HEK293 (cell line): ENCODE data around the gene CDC14A.

Experiments
- CTCF ChIP-seq: fragments of 450-650 bp; formaldehyde crosslinking; IDR thresholded peaks from 2 replicates; pipeline ENCODE4 v1.5.1; 2016; ENCODE audit warnings: missing biosample characterization, missing genetic modification characterization
- GFI1B ChIP-seq: fragments of 450-650 bp; formaldehyde crosslinking; IDR thresholded peaks from 2 replicates; pipeline ENCODE4 v1.5.1; 2016; ENCODE audit warnings: missing biosample characterization, missing genetic modification characterization
- GLI2 ChIP-seq: fragments of 450-650 bp; formaldehyde crosslinking; IDR thresholded peaks from 2 replicates; pipeline ENCODE4; 2017; ENCODE audit warnings: missing biosample characterization, missing genetic modification characterization, low read depth, borderline replicate concordance
- HOXC10 ChIP-seq: sonication (generic); formaldehyde crosslinking; IDR thresholded peaks from 2 replicates; pipeline ENCODE4 v1.8.1; 2023; ENCODE audit warnings: mild to moderate bottlenecking, missing genetic modification reagents
- KLF8 ChIP-seq: fragments of 450-650 bp; formaldehyde crosslinking; IDR thresholded peaks from 2 replicates; pipeline ENCODE4 v1.5.1; 2016; ENCODE audit warnings: missing biosample characterization, missing genetic modification characterization
- MZF1 ChIP-seq: fragments of 450-650 bp; formaldehyde crosslinking; IDR thresholded peaks from 2 replicates; pipeline ENCODE4 v1.5.1; 2017; ENCODE audit warnings: missing biosample characterization, missing genetic modification characterization, borderline replicate concordance
- RBAK ChIP-seq: fragments of 450-650 bp; formaldehyde crosslinking; IDR thresholded peaks from 2 replicates; pipeline ENCODE4 v1.5.1; 2016; ENCODE audit warnings: missing biosample characterization, missing genetic modification characterization
- SCRT1 ChIP-seq: fragments of 450-650 bp; formaldehyde crosslinking; IDR thresholded peaks from 2 replicates; pipeline ENCODE4 v1.5.1; 2016; ENCODE audit warnings: missing biosample characterization, missing genetic modification characterization, borderline replicate concordance
- YY2 ChIP-seq: fragments of 450-650 bp; formaldehyde crosslinking; IDR thresholded peaks from 2 replicates; pipeline ENCODE4 v1.5.1; 2016; ENCODE audit warnings: missing biosample characterization, missing genetic modification characterization
- ZBTB11 ChIP-seq: fragments of 450-650 bp; formaldehyde crosslinking; conservative IDR thresholded peaks from 2 replicates; pipeline ENCODE4 v1.5.1; 2016; ENCODE audit warnings: low read depth, missing biosample characterization, missing genetic modification characterization
- ZFP69B ChIP-seq: fragments of 450-650 bp; formaldehyde crosslinking; IDR thresholded peaks from 2 replicates; pipeline ENCODE4 v1.5.1; 2016; ENCODE audit warnings: missing biosample characterization, missing genetic modification characterization
- ZNF174 ChIP-seq: fragments of 450-650 bp; formaldehyde crosslinking; IDR thresholded peaks from 2 replicates; pipeline ENCODE4 v1.5.0; 2017; ENCODE audit warnings: missing biosample characterization, mild to moderate bottlenecking, missing genetic modification characterization
- ZNF223 ChIP-seq: fragments of 450-650 bp; formaldehyde crosslinking; IDR thresholded peaks from 2 replicates; pipeline ENCODE4 v1.5.1; 2016; ENCODE audit warnings: missing biosample characterization, missing genetic modification characterization
- ZNF239 ChIP-seq: fragments of 450-650 bp; formaldehyde crosslinking; IDR thresholded peaks from 2 replicates; pipeline ENCODE4 v1.5.1; 2016; ENCODE audit warnings: missing biosample characterization, missing genetic modification characterization
- ZNF274 ChIP-seq, 2 experiments: fragments of 200-500 bp in 1 of 2; fragments of 450-650 bp in 1 of 2; sonication (Bioruptor generic) in 1 of 2; formaldehyde crosslinking in 1 of 2; IDR thresholded peaks; 2 replicates each; pipeline versions ENCODE4 v1.5.1 to v1.6.1; 2014 to 2016; ENCODE audit warnings: borderline replicate concordance in 1 of 2, inconsistent platforms in 1 of 2, low read length in 1 of 2, missing biosample characterization in 1 of 2, missing genetic modification characterization in 1 of 2
- ZNF324 ChIP-seq: fragments of 450-650 bp; formaldehyde crosslinking; IDR thresholded peaks from 2 replicates; pipeline ENCODE4 v1.5.1; 2016; ENCODE audit warnings: missing biosample characterization, missing genetic modification characterization
- ZNF394 ChIP-seq: fragments of 450-650 bp; formaldehyde crosslinking; IDR thresholded peaks from 2 replicates; pipeline ENCODE4 v1.5.1; 2016; ENCODE audit warnings: missing biosample characterization, missing genetic modification characterization, mild to moderate bottlenecking, moderate library complexity, borderline replicate concordance
- ZNF473 ChIP-seq: fragments of 450-650 bp; formaldehyde crosslinking; IDR thresholded peaks from 2 replicates; pipeline ENCODE4 v1.5.1; 2017; ENCODE audit warnings: missing biosample characterization, missing genetic modification characterization
- ZNF513 ChIP-seq: fragments of 450-650 bp; IDR thresholded peaks from 2 replicates; pipeline ENCODE4 v1.5.1; 2018; ENCODE audit warnings: missing biosample characterization, missing genetic modification characterization
- ZNF544 ChIP-seq: fragments of 450-650 bp; formaldehyde crosslinking; IDR thresholded peaks from 2 replicates; pipeline ENCODE4 v1.5.0; 2017; ENCODE audit warnings: missing biosample characterization, missing genetic modification characterization
- ZNF560 ChIP-seq: fragments of 450-650 bp; formaldehyde crosslinking; IDR thresholded peaks from 2 replicates; pipeline ENCODE4 v1.5.1; 2017; ENCODE audit warnings: missing biosample characterization, missing genetic modification characterization, borderline replicate concordance
- ZNF585B ChIP-seq: fragments of 450-650 bp; formaldehyde crosslinking; IDR thresholded peaks from 2 replicates; pipeline ENCODE4 v1.5.1; 2016; ENCODE audit warnings: missing biosample characterization, missing genetic modification characterization
- ZNF624 ChIP-seq: fragments of 450-650 bp; formaldehyde crosslinking; IDR thresholded peaks from 2 replicates; pipeline ENCODE4 v1.5.1; 2017; ENCODE audit warnings: missing biosample characterization, missing genetic modification characterization
- ZNF670 ChIP-seq: fragments of 450-650 bp; formaldehyde crosslinking; IDR thresholded peaks from 2 replicates; pipeline ENCODE4 v1.5.1; 2016; ENCODE audit warnings: missing biosample characterization, missing genetic modification characterization, low read depth
- ZSCAN16 ChIP-seq: fragments of 450-650 bp; formaldehyde crosslinking; IDR thresholded peaks from 2 replicates; pipeline ENCODE4 v1.5.1; 2016; ENCODE audit warnings: missing biosample characterization, missing genetic modification characterization
- TF ChIP-seq, protein P1 (sequence below): fragments of 450-650 bp; formaldehyde crosslinking; IDR thresholded peaks from 2 replicates; pipeline ENCODE4 v1.5.1; 2017; ENCODE audit warnings: missing biosample characterization, missing genetic modification characterization
- TF ChIP-seq, protein P2 (sequence below): fragments of 450-650 bp; formaldehyde crosslinking; IDR thresholded peaks from 2 replicates; pipeline ENCODE4 v1.5.1; 2016; ENCODE audit warnings: missing biosample characterization, missing genetic modification characterization

CDC14A gene

DNA sequence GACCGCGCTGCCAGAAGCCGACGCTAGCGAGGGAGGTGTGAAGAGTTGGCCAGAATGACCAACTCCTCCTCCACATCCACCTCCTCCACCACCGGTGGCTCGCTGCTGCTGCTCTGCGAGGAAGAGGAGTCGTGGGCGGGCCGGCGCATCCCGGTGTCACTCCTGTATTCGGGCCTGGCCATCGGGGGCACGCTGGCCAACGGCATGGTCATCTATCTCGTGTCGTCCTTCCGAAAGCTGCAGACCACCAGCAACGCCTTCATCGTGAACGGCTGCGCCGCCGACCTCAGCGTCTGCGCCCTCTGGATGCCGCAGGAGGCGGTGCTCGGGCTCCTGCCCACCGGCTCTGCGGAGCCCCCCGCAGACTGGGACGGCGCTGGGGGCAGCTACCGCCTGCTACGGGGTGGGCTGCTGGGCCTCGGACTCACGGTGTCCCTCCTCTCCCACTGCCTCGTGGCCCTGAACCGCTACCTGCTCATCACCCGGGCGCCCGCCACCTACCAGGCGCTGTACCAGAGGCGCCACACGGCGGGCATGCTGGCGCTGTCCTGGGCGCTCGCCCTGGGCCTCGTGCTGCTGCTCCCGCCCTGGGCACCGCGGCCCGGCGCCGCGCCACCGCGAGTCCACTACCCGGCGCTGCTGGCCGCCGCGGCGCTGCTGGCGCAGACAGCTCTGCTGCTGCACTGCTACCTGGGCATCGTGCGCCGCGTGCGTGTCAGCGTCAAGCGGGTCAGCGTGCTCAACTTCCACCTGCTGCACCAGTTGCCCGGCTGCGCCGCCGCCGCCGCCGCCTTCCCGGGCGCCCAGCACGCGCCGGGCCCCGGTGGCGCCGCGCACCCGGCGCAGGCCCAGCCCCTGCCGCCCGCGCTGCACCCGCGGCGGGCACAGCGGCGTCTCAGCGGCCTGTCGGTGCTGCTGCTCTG, 186.9 kb downstream of the CDC14A start (continued):
- TF ChIP-seq ZSCAN16 (tag by site-specific recombination), result no peak
- no peak for TF ChIP-seq ZNF324 (tag by site-specific recombination)
- TF ChIP-seq, protein P1, sequence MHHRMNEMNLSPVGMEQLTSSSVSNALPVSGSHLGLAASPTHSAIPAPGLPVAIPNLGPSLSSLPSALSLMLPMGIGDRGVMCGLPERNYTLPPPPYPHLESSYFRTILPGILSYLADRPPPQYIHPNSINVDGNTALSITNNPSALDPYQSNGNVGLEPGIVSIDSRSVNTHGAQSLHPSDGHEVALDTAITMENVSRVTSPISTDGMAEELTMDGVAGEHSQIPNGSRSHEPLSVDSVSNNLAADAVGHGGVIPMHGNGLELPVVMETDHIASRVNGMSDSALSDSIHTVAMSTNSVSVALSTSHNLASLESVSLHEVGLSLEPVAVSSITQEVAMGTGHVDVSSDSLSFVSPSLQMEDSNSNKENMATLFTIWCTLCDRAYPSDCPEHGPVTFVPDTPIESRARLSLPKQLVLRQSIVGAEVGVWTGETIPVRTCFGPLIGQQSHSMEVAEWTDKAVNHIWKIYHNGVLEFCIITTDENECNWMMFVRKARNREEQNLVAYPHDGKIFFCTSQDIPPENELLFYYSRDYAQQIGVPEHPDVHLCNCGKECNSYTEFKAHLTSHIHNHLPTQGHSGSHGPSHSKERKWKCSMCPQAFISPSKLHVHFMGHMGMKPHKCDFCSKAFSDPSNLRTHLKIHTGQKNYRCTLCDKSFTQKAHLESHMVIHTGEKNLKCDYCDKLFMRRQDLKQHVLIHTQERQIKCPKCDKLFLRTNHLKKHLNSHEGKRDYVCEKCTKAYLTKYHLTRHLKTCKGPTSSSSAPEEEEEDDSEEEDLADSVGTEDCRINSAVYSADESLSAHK (tag by site-specific recombination), result no peak
- TF ChIP-seq SCRT1 (tag by site-specific recombination), result no peak
- peak; percentile 94 for TF ChIP-seq CTCF (tag by site-specific recombination)
- TF ChIP-seq ZNF394 (tag by site-specific recombination), result no peak
- TF ChIP-seq GLI2, result no peak
- TF ChIP-seq ZBTB11, result no peak
- TF ChIP-seq ZNF624 (tag by site-specific recombination), result no peak
- TF ChIP-seq ZNF585B (tag by site-specific recombination), result no peak
- TF ChIP-seq RBAK, result no peak
- TF ChIP-seq YY2 (tag by site-specific recombination), result no peak
- TF ChIP-seq GFI1B, result no peak
- TF ChIP-seq KLF8 (tag by site-specific recombination), result no peak
- TF ChIP-seq, protein P2, sequence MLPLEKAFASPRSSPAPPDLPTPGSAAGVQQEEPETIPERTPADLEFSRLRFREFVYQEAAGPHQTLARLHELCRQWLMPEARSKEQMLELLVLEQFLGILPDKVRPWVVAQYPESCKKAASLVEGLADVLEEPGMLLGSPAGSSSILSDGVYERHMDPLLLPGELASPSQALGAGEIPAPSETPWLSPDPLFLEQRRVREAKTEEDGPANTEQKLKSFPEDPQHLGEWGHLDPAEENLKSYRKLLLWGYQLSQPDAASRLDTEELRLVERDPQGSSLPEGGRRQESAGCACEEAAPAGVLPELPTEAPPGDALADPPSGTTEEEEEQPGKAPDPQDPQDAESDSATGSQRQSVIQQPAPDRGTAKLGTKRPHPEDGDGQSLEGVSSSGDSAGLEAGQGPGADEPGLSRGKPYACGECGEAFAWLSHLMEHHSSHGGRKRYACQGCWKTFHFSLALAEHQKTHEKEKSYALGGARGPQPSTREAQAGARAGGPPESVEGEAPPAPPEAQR (tag by site-specific recombination), result no peak
- TF ChIP-seq ZNF239 (tag by site-specific recombination), result no peak
- no peak for TF ChIP-seq HOXC10 (CRISPR knock-in tag)
- TF ChIP-seq ZFP69B (tag by site-specific recombination), result no peak
- TF ChIP-seq ZNF513 (tag by site-specific recombination), result peak; percentile 70
- no peak for TF ChIP-seq ZNF544 (tag by site-specific recombination)
- no peak for TF ChIP-seq ZNF223
- TF ChIP-seq ZNF274 (IDR thresholded peaks at IDR 0.05; ENCODE audit: low read length), result no peak
- TF ChIP-seq ZNF274 (tag by site-specific recombination; IDR thresholded peaks at IDR 0.05; ENCODE audit: borderline replicate concordance), result no peak
- no peak for TF ChIP-seq ZNF670 (tag by site-specific recombination)
- TF ChIP-seq MZF1 (tag by site-specific recombination), result no peak
- no peak for TF ChIP-seq ZNF174 (tag by site-specific recombination)
- TF ChIP-seq ZNF560 (tag by site-specific recombination), result no peak
- no peak for TF ChIP-seq ZNF473
